CD4-positive, alpha-beta T cell treated with Interferon gamma for 1 hour (primary cell): Measurements from ENCODE around the gene AGK.

Experiments used
- DNase-seq: peaks from one replicate; pipeline ENCODE4 v3.0.0-alpha.2; 2020

AGK gene

GRCh38 chr7:141649137-141649864 is 98.1 kb downstream of the AGK start:
- DNase-seq: no peak

- DNase-seq: peak; percentile 23
Measured at GRCh38 chr7:141649865-141650634, 98.8 kb downstream of the AGK start.

- DNase-seq: no peak
Measured at GRCh38 chr7:141651417-141651816, 100.2 kb downstream of the AGK start.

GRCh38 chr7:141652691-141653090 is 101.5 kb downstream of the AGK start:
- no peak for DNase-seq

- DNase-seq: peak; percentile 63
Measured at GRCh38 chr7:141654551-141654950, 103.3 kb downstream of the AGK start.

GRCh38 chr7:141659501-141659900 is 108.3 kb downstream of the AGK start:
- DNase-seq: no peak

GRCh38 chr7:141660259-141660658 is 109.0 kb downstream of the AGK start:
- peak; percentile 25 for DNase-seq

GRCh38 chr7:141663081-141663849 is 112.1 kb downstream of the AGK start:
- DNase-seq: no peak

GRCh38 chr7:141664450-141664849 is 113.2 kb downstream of the AGK start:
- no peak for DNase-seq

- DNase-seq: no peak
Measured at GRCh38 chr7:141665208-141666035, 114.2 kb downstream of the AGK start.

GRCh38 chr7:141666071-141666470 is 114.9 kb downstream of the AGK start:
- DNase-seq: no peak

- DNase-seq: no peak
Measured at GRCh38 chr7:141668853-141669252, 117.6 kb downstream of the AGK start.

GRCh38 chr7:141671705-141672496 is 120.7 kb downstream of the AGK start:
- DNase-seq: no peak

- DNase-seq: no peak
Measured at GRCh38 chr7:141673346-141673745, 122.1 kb downstream of the AGK start.

- no peak for DNase-seq
Measured at GRCh38 chr7:141674171-141674671, 123.0 kb downstream of the AGK start.

- DNase-seq: no peak
Measured at GRCh38 chr7:141674702-141675101, 123.5 kb downstream of the AGK start.

- no peak for DNase-seq
Measured at GRCh38 chr7:141675436-141676215, 124.4 kb downstream of the AGK start.

GRCh38 chr7:141676618-141677017 is 125.4 kb downstream of the AGK start:
- no peak for DNase-seq

- DNase-seq: no peak
Measured at GRCh38 chr7:141679014-141679413, 127.8 kb downstream of the AGK start.

GRCh38 chr7:141685285-141686023 is 134.2 kb downstream of the AGK start:
- DNase-seq: no peak
